GM23338 (cell line): ENCODE results near the gene FOXP1.

Experiments
- CREB1 ChIP-seq: fragments of 250-450 bp; sonication (Bioruptor Pico); IDR thresholded peaks from 2 replicates; pipeline ENCODE4 v1.5.0; 2020; ENCODE audit warnings: low read depth, mild to moderate bottlenecking, moderate library complexity
- EZH2 ChIP-seq: fragments of 200-600 bp; sonication (generic); IDR thresholded peaks from one replicate; pipeline ENCODE4 v1.8.0; 2017; ENCODE audit warnings: antibody characterized with exemption, mild to moderate bottlenecking, low read depth; ENCODE audit not compliant: unreplicated experiment
- EZH2phosphoT487 ChIP-seq: fragments of 200-600 bp; sonication (generic); IDR thresholded peaks from one replicate; pipeline ENCODE4 v1.8.1; 2018; ENCODE audit warnings: antibody characterized with exemption; ENCODE audit not compliant: unreplicated experiment
- JUNB ChIP-seq: IDR thresholded peaks from one replicate; pipeline ENCODE4 v1.6.1; 2016; ENCODE audit warnings: antibody characterized with exemption; ENCODE audit not compliant: unreplicated experiment
- POLR2AphosphoS5 ChIP-seq: IDR thresholded peaks from 2 replicates; pipeline ENCODE4 v1.6.1; 2016; ENCODE audit warnings: antibody characterized with exemption, low read depth
- STAT1 ChIP-seq: IDR thresholded peaks from one replicate; pipeline ENCODE4 v1.6.1; 2016; ENCODE audit warnings: antibody characterized with exemption; ENCODE audit not compliant: unreplicated experiment
- TF ChIP-seq, protein P1 (sequence below), 2 experiments: fragments of 200-600 bp in 1 of 2; sonication (generic) in 1 of 2; conservative IDR thresholded peaks; 2 replicates each; pipeline versions ENCODE4 v1.5.1 to v1.6.1; 2016 to 2017; ENCODE audit warnings: antibody characterized with exemption in 2 of 2, low read depth in 2 of 2, mild to moderate bottlenecking in 2 of 2, moderate library complexity in 1 of 2
- TF ChIP-seq, protein P2 (sequence below): IDR thresholded peaks from one replicate; pipeline ENCODE4 v1.6.1; 2018; ENCODE audit warnings: antibody characterized with exemption; ENCODE audit not compliant: unreplicated experiment

DNA sequence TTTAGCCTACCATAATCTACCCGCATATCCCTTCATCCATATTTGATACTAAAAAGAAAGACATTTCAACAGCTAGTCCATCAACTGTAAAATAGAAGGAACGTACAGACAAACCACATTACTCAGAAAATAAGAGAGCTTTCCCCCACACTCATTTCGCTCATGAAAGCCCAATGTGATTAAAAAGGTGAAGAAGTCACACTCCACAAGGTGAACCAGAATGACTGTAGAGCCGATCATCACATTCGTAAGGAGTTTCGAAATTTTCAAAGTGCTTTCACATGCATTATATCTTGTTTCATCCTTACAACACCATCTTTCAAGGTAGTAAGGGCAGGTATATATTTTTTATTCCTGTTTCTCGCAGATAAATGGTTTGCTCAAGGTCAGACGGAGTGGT is 225.3 kb downstream of the FOXP1 start:
- TF ChIP-seq POLR2AphosphoS5 (no peak), EZH2 (no peak), EZH2phosphoT487 (no peak), STAT1 (no peak), JUNB (no peak), CREB1 (no peak)
- TF ChIP-seq, protein P1, sequence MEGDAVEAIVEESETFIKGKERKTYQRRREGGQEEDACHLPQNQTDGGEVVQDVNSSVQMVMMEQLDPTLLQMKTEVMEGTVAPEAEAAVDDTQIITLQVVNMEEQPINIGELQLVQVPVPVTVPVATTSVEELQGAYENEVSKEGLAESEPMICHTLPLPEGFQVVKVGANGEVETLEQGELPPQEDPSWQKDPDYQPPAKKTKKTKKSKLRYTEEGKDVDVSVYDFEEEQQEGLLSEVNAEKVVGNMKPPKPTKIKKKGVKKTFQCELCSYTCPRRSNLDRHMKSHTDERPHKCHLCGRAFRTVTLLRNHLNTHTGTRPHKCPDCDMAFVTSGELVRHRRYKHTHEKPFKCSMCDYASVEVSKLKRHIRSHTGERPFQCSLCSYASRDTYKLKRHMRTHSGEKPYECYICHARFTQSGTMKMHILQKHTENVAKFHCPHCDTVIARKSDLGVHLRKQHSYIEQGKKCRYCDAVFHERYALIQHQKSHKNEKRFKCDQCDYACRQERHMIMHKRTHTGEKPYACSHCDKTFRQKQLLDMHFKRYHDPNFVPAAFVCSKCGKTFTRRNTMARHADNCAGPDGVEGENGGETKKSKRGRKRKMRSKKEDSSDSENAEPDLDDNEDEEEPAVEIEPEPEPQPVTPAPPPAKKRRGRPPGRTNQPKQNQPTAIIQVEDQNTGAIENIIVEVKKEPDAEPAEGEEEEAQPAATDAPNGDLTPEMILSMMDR (conservative IDR thresholded peaks at IDR 0.05; ENCODE audit: low read depth in 2 of 2) = no peak
- TF ChIP-seq, protein P2, sequence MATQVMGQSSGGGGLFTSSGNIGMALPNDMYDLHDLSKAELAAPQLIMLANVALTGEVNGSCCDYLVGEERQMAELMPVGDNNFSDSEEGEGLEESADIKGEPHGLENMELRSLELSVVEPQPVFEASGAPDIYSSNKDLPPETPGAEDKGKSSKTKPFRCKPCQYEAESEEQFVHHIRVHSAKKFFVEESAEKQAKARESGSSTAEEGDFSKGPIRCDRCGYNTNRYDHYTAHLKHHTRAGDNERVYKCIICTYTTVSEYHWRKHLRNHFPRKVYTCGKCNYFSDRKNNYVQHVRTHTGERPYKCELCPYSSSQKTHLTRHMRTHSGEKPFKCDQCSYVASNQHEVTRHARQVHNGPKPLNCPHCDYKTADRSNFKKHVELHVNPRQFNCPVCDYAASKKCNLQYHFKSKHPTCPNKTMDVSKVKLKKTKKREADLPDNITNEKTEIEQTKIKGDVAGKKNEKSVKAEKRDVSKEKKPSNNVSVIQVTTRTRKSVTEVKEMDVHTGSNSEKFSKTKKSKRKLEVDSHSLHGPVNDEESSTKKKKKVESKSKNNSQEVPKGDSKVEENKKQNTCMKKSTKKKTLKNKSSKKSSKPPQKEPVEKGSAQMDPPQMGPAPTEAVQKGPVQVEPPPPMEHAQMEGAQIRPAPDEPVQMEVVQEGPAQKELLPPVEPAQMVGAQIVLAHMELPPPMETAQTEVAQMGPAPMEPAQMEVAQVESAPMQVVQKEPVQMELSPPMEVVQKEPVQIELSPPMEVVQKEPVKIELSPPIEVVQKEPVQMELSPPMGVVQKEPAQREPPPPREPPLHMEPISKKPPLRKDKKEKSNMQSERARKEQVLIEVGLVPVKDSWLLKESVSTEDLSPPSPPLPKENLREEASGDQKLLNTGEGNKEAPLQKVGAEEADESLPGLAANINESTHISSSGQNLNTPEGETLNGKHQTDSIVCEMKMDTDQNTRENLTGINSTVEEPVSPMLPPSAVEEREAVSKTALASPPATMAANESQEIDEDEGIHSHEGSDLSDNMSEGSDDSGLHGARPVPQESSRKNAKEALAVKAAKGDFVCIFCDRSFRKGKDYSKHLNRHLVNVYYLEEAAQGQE = no peak
